Medulla oblongata (tissue), 1 donor: ENCODE data around the gene CPSF3.
"Not testable (repeated sequence)": the region's sequence is repeated elsewhere in the genome, so short reads cannot be mapped to it uniquely, and the experiment has no call there.

Experiments used
- DNase-seq: peaks from one replicate; pipeline ENCODE4 v3.0.0-alpha.2; 2015; ENCODE audit errors: extremely low spot score

The CPSF3 gene

DNA sequence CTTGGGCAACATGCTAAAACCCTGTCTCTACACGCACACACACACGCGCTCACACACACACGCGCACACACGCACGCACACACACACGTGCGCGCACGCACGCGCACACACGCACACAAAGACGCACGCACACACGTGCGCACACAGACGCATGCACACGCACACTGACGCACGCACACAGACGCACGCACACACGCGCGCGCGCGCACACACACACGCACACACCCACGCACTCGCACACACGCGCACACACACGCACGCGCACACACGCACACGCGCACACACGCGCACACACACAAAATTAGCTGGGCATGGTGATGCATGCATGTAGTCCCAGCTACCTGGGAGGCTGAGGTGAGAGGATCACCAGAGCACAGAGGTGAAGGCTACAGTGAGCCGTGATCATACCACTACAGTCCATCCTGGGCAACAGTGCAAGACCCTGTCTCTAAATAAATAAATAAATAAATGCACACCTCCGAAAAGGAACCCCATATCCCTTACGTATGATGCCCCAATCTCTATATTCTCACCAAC, 42.8 kb downstream of the CPSF3 start:
- no peak for DNase-seq

DNA sequence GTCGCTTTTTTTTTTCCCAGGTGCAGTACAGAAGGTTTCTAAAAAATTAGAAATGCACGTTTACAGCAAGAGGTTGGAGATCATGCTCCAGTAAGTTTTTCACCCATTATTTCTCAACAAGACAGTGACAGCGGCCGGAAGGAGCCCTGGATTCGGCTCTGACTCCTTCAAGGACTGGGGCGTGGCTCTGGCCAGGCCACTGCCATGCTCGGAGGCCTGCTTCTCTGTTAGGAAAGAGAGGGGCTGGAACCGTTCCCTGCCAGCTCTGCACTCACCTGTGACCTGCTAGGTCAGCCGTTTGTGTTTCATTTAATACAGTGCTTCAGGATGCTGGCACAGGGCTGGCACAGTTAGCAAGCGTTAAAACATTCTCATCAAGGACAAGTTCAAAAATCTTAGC, 44.2 kb downstream of the CPSF3 start:
- no peak for DNase-seq

DNA sequence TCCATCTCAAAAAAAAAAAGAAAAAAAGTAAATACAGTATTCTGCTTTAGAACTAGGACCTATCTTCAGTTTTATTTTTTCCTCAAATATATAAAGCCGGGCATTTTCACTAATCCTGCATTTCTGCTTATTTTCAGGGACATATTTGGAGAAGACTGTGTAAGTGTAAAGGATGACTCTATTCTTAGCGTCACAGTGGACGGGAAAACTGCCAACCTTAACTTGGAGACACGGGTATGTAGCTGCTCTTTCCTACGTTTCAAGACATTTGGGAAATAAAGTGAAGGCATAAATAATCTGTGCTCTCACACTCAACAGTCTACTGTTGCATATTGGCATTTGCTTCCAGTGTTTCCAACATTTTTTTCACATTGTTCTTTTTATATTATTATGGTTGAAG, 47.8 kb downstream of the CPSF3 start:
- DNase-seq, result no peak

DNA sequence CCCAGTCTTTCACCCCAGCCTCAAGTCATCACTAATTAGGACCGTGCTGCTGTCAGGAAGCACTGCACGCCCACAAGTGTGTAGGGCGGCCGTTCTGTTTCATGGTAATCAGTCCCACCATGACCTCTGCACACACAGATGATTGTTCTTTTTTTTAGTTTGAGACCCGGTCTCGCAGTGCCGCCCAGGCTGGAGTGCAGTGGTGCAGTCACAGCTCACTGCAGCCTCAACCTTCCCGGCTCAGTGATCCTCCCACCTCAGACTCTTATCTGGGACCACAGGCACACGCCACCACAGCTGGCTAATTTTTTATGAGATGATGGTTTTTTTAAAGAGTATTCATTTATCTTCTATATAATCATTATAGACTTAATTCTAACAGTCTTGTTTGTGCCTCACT, 49.1 kb downstream of the CPSF3 start:
- DNase-seq, result no peak

DNA sequence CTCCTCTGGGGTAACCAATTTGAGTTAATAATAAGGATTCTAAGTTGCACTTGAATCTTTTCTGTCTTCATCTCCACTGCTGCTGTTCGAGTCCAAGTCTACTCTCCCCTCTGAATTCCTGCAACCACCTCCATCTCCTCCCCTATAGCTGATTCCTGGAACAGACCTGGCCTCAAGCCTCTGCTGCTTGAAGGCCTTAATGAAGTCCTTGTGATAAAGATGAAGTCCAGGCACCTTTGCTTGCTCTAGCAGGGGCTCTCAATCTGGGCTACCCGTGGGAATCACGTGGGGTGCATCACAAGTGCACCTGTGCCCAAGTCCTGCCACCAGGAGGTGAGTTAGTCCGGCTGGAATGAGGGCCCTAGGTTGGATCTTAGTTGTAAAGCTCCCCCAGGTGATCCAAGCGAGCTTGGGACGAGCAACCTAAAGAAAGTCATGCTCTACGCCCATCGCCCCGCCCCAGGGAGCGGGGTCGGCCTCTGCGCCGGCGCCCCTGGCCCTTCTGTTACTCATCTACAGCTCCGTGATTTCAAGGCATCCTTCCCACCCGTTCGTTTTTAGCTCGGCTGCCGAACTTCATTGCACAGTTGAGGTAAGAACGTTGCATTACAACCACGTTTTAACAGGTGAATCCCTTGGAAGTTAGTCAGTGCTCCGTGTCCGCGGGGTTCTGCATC, 50.0 kb downstream of the CPSF3 start:
- no peak for DNase-seq

DNA sequence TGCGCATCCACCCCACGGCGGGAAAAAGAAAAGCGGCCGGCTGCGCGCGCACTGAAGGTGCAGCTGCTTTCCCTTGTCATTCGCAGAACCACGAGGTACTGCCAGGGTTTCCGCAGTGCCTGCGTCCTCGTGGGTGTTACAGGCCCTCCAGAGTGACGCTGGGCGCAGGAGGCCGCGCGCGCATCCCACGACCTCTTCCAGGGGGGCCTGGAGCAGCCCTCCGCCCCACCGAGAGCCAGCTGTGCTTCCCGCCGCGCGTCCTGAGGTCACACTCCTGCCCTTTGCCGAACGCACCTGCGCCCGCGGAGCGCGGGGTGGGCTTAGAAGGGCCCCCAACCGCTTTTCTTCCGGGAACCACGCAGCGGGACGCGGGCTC, 50.5 kb downstream of the CPSF3 start:
- DNase-seq, result peak; percentile 36

DNA sequence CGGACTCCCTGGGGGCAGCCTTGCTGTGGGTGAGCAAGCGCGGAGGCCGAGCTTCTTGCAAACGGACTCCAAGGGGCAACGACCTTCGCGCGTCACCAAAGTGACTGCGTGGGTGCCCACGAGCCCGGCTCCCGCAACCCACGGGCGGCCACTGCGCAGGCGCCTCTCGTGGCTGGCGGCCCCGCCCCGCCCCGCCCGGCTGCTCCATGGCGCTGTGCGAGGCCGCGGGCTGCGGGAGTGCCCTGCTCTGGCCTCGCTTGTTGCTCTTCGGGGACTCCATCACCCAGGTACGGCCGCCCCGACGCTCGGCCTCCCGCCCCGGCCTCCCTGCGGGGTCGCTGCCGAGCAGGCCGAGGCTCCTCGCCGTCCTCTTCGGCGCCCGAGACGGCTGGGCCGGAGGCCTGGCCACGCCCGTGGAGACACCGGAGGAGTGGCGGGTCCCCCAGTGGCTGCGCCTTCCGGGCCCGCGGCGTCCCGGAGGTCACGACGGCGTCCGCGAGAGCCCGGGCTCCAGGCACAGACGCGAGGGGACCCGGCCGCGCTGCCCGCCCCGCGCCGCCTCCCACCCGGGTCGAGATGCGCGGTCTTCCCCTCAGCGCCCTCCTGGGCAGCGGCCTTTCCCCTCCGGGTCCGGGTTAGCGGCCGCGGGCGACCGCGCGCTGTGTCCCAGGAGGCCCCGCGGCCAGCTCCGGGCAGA, 51.1 kb downstream of the CPSF3 start, which contains the start of gene IAH1:
Gene IAH1, plus strand, starts transcription at position 191 of the 697 bp plus-strand sequence. Its CDS starts 16 bp downstream, at position 207.
- DNase-seq, result peak; percentile 77

DNA sequence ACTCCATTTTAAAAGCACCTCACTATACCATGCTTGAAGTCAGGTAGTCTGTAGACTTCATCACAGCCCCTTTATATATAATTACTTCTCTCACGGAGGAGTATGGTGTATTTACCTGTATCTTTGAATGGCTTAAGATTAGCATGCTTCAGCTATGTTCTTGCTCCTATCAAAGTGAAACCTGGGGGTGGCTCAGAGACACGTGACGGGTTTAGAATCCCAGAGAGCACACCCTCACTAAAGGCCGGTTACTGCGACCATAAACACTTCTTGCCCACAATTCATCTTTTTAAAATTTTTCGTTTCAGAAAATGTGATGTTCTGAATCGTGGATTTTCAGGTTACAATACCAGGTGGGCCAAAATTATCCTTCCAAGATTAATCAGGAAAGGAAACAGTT, 54.5 kb downstream of the CPSF3 start:
- DNase-seq, result no peak

DNA sequence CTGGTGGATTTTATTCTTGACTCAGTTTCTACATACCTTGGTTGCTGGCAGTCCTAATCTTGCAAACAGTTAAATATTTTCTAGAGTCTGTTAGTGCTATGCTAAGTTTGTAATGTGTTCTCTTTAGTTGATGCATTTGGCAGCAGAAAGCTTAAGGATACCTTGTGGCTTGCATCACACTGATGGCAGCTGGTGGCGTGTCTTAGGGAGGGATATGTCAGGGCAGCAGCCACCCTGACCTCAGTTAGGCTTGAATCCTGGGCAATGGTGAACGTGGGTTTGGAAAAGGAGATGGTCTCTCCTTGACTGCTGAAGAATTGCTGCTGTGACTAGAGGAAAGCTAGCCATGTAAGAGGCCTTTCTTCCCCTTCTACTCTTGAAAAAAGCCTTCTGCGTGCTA, 55.1 kb downstream of the CPSF3 start:
- DNase-seq, result no peak

DNA sequence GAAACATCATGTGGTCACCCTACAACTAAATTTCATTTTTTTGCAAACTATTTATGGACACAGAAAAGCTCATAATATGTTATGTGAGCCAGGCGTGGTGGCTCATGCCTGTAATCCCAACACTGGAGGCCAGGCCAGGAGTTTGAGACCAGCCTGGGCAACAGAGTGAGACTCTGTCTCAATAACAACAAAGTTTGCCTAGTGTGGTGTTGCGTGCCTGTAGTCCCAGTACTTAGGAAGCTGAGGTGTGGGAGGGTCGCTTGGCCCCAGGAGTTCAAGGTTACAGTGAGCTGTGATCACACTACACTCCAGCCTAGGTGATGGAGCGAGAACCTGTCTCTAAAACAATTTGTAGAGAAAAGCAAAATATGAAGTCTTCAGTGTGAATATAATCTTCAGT, 56.7 kb downstream of the CPSF3 start:
- no peak for DNase-seq

DNA sequence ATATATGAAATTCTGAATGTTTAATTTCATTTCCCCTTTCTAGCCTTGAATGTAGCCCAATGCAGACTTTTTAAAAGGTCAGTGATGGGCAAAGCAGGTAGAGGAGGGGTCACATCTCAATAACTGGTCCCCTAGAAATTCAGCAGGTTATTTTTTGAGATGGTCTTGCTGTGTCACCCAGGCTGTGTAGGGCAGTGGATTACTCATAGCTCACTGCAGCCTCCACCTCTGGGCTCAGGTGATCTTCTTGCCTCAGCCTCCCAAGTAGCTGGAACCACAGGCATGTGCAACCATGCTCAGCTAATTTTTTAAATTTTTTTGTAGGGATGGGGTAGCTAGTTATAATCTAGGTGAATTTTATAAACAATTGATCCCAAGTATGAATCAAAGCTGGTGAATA, 59.7 kb downstream of the CPSF3 start:
- DNase-seq, result no peak

DNA sequence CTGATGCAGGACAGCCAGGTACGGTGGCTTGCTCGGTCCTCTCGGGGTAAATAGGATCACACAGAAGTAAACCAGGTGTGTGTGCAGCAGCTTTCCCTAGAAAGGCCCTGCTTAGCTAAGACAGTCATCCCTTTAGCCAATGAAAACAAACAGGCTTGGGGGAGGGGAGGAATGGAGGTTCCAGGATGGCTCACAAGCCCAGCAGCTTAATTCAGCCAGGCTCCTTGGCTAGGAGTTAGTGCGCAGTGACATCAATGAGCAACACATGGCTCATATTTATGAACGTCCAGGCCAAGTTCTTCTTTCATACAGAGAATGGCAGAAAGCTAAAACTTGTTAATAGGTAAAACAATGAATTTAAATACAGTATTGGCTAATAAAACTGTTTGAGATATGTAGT, 61.1 kb downstream of the CPSF3 start:
- no peak for DNase-seq

DNA sequence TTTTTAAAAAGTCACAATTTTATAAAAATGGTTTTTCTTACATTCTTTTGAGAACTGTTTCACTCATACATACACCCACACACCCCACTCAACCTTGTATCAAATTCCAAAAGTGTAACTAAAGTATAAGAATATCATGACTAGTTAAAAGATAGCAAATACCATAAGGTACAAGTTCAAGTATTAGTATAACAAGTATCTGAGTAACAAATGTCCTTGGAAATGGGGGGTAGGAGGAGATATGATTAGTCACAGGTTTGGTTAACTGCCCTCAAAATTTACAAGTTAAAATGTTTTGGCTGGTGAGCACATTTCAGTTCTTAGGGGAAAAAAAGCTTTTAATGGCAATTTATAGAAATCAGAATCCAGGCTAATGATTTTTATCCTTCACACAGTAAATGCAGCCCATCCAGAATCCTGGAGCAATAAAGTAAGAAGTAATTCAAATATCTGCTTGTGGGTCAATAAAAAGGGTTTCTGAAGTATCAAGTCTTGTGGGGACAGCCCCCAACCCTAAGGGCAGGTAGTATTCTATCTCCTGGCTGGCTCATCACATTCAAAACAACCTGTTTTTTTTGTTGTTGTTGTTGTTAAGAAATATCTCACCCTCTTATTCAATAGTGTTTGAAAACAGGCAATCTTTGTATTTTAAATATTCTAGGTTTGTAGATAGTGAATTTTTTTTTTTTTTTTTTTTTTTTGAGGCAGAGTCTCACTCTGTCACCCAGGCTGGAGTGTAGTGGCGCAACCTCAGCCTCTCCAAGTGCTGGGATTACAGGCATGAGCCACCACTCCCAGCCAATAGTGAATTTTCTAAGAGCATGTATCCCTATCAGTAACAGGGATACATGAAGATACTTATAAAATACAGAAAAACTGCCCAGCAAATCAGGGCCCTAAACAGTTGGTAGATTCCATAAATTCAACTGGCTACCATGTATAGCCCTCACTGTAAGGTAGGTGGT, 65.4 kb downstream of the CPSF3 start:
- DNase-seq, result no peak

DNA sequence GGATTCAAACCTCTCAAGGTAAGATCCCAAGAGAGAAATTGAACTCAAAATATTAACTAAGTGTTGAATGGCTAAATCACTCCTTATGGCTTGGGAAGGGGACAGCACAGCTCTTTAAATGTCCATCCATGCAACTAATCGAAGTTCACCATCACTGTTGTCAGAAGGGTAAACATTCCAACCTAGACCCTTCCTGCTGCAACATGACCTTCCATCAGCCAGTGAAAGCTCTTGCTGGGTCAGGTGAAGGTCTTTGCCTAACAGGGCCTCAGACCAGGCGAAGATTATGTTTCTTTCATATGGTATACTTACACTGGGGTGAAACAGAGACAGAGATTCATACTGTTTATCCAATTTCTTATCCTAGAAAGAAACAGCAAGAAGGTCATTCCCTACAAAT, 67.3 kb downstream of the CPSF3 start:
- DNase-seq, result no peak

DNA sequence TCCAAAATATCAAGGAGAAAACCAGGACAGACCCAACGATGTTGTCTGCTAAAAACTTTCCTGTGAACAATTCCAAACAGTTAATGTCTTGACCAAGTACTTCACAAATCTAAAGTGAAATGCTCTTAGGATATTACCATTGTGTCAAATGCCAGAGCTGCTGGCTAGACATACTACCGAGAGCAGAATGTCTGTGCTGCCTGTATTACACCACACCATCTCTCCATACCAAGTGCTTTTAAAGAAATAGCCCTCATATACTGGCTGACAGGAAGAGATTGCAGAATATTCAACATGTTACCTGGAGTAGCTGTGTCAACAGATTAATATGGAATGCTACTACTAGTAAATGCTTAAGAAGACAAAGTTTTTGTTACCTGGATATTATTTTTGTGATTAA, 69.5 kb downstream of the CPSF3 start:
- DNase-seq, result no peak

DNA sequence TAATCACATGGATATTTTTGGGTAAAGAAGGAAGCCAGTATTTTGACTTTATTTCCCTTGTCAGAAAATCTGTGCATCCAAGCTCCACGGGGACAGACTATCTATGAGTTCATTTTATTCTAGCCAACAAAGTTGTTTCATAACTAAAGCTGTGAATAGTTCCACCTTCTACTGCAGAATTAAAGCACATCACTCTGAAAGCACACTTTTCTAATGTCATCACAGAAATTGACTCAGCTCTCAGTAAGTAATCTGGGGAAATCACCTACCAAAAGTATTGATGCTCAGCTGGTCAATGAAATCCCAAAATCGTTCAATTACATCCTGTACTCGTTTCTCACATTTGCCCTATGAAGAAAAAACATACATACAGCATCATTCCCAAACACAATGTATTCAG, 70.0 kb downstream of the CPSF3 start:
- no peak for DNase-seq

DNA sequence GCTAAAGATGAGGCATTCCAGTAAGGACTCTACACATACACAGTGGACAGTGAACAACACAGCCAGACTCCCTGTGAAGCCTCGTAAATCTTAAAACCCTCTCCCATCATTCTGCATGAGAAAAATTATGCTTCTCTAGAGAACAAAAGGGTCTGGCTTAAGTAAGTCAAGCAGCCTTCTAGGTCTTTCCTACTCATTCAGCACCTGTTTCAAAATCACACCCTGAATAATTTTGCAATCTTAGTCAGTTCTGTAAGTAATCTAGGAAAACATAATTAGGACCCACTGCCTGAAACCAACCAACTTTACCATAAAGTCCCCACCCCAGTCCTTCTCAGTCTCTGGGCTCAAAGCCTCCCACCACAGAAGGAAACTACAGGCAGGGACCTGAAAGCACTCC, 70.6 kb downstream of the CPSF3 start:
- DNase-seq, result no peak

DNA sequence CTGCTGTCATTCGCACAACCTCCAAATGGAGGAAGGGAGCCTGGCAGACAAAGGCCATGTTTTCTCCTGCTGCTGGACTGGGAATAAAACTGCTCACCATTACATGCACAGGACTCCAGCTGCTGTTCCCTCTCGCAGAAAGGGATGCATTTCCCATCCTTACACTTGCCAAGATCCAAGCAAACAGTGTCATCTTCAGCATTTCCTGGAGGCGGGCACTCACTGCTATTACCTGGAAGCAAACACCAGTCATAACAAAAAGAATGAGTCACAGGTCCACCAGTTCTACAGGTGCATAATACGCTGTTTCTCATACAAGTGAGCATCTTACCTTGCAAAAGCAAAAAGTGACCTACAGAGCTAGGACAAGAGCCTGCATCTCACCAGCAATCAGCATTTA, 73.6 kb downstream of the CPSF3 start:
- DNase-seq, result no peak

DNA sequence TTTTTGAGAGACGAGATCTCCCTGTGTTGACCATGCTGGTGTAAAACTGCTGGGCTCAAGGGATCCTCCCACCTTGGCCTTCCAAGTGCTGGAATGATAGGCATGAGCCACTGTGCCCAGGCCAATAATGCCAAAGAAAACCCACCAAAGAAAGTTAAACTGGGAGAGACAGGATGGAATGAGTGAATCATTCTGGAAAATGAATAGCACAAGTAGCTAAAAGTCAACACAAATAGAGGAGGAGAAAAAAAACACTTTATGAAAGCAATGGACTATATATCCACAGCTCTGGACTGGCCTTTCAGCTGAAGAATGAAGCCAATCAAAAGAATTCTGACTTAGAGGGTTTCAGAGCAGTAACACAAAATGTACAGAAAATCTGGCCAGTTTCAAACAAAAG, 74.8 kb downstream of the CPSF3 start:
- DNase-seq, result no peak

DNA sequence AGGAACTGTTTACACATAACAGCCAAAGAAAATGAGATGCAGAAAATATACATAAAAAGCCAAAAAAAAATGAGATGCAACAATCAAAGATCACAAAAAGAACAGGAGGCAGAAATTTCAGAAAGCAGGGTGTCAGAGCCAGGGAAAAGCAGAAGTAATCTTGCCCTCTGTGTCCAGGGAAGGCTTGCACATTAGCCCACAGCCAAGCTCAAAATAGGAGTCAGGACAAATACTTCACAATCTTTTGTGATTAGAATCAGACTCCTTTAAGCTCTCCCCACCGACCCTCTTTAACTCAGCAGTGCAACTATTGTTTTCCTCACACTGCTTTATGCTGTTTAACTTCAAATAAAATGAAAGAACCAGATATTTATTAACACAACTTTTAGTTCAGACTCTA, 85.5 kb downstream of the CPSF3 start:
- no peak for DNase-seq

DNA sequence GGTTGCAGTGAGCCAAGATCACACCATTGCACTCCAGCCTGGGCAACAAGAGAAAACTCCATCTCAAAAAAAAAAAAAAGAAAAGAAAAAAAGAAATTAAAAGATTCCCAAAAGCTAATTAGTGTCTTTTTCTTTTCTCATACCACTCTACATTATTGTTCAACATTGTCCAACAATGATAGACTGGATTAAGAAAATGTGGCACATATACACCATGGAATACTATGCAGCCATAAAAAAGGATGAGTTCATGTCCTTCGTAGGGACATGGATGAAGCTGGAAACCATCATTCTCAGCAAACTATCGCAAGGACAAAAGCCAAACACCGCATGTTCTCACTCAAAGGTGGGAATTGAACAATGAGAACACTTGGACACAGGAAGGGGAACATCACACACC, 90.5 kb downstream of the CPSF3 start:
- not testable (repeated sequence) for DNase-seq

DNA sequence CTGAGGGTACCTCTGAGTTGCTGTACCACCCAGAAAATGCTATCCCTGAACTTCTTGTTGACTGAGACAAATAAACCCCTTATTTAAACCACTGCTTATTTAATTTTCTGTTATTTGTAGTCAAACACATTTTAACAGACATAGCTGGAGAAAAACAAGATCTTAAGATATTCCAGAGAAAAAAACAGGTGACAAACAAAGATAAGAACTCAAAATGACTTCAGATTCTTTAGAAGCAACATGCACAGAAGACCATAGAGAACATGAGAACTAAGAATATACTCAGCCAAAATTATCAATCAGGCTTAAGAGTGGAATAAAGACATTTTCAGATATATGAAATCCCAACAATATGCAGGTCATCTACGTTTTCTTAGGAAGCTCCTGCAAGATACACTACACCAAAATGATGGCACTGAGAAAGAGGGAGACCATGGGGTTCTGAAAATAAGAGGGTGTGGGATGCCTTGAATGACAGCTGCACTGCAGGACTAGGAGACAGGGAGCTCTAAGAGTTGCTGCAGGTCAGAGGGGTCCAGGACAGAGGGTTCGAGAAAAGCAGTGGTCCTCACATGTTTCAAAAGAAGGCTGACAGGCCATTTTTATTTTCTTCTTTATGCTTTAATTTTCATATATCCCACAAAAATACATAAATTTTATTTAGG, 93.8 kb downstream of the CPSF3 start:
- no peak for DNase-seq
